SK-N-DZ (cell line): ENCODE data around the gene ELOVL5.
"Not testable (repeated sequence)": the region's sequence is repeated elsewhere in the genome, so short reads cannot be mapped to it uniquely, and the experiment has no call there.

Experiments used
- DNase-seq: peaks from one replicate; pipeline ENCODE4 v3.0.0-alpha.2; 2015; ENCODE audit warnings: low spot score

The ELOVL5 gene

GRCh38 chr6:53359843-53360092 lies 11.0 kb upstream of the ELOVL5 start:
- no peak for DNase-seq

GRCh38 chr6:53359095-53359842 lies 10.5 kb upstream of the ELOVL5 start:
- peak; percentile 98 for DNase-seq

DNA sequence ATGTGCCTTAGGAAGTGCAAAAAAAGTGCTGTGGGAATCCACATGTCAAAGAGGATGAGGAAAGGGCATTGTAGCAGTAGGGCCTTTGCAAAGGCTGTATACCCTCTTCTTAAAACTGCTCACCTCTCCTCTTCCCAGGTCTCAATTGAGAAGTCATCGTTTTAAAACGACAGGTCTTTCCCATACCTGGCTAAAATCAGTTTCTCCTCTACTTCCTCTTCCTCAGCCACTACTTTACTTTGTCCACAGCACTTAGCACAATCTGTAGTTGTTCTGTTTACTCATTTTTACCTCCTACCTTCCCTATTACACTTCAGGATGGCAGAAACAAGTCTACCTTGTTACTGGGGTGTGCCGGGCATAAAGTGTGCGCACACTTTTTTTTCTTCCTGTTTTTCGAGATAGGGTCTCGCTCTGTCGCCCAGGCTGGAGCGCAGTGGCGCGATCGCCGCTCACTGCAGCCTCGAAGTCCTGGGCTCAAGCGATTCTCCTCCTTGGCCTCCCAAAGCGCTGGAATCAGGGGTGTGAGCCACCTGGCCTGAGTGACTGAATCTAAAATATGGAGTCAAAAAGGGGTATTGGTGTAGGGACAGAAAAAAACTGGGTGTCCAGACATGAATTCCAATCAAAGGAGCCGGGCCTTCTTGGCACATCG lies 9.8 kb upstream of the ELOVL5 start:
- DNase-seq, result no peak

- no peak for DNase-seq
These were observed 9.0 kb upstream of the ELOVL5 start for GRCh38 chr6:53357576-53358360.

DNA sequence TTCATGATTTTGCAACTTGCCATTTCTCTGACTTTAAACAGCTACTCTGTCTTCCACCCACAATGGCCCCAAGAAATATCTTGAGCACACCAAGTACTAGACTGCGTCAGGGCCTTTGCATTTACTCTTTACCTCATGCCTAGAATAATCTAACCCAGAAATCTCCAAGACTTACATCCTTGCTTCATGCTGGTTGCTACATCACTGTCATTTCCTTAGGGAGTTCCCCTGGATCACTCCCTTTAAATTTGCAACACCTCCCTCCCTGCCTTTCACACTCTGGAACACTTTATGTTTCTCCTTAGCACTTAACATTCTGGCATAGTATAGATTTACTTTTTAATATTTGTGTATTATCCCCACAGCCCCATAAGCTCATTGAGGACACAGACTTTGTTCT lies 4.9 kb upstream of the ELOVL5 start:
- no peak for DNase-seq

DNA sequence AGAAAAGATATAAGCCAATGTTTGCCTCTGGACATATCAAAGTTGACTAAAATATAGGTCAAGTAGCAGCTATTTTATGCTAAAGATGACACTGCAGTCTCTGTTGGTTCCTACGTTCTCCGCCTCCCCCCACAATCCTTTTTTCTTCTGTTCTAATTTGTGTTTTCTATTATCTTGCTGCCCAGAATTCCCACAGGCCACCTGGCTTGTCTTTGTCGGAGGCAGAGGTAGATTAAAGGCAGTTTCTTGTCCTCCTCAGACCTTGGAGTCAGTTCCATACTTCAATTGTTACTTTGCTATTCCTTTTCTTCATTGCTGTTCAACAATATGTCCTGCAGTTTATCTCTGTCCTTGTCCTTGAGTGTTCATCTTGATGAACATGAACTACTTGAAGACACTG lies 3.6 kb upstream of the ELOVL5 start:
- no peak for DNase-seq

DNA sequence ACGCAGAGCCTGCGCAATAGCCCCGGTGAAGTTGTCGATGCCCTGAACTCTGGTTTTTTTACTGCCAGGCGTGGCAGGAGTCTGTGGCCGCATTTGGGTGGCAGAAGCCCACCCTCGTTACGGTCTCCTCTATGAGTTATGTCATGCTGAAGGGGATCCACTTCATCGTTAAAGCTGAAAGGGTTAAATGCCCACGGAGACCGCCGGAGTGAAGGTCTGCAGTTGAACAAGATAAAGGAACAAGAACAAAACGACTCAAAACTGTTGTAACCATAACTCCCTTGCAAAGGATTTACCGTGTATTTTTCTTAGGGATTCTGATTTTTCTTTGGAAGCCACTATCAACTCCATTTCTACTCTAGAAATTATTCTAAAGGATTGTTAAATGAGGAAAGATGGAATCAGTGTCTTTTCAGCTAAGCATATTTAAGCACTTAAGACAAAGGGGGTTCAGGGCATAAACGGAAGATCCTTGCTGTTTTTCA lies 501 bp upstream of the ELOVL5 start:
- DNase-seq, result no peak

- DNase-seq, result peak; percentile 72
These were observed 804 bp downstream of the ELOVL5 start for GRCh38 chr6:53347921-53348370.

GRCh38 chr6:53347250-53347920 lies 1.4 kb downstream of the ELOVL5 start:
- no peak for DNase-seq

- not testable (repeated sequence) for DNase-seq
These were observed 2.7 kb downstream of the ELOVL5 start for GRCh38 chr6:53346049-53346448.

- DNase-seq, result no peak
These were observed 3.8 kb downstream of the ELOVL5 start for GRCh38 chr6:53344969-53345368.

DNA sequence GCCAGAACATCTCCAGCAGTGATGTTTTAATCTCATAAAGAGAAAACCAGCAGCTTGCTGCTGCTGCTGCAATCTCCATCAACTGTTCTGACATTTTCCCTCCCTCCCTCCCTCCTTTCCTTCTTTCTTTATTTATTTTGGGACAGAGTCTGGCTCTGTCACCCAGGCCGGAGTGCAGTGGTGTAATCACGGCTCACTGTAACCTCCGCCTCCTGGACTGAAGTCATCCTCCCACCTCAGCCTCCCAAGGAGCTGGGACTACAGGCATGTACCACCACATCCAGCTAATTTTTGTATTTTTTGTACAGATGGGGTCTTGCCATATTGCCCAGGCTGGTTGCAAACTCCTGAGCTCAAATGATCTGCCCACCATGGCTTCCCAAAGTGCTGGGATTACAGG lies 5.7 kb downstream of the ELOVL5 start:
- peak; percentile 68 for DNase-seq

GRCh38 chr6:53342217-53342616 lies 6.5 kb downstream of the ELOVL5 start:
- no peak for DNase-seq

DNA sequence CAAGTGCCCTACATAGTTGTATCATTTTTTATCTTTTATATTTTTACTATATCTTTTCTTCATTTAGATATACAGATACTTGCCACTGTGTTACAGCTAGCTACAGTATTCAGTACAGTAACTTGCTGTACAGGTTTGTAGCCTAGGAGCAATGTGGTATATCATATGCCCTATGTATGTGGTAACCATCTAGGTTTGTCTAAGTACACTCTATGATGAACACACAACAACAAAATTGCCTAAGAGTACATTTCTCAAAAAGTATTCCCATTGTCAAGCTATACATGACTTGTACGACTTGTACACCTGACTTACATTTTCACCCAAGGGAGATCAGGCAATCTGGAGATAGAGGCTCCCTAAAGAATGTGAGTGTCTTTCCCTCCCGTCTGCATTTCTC lies 8.2 kb downstream of the ELOVL5 start:
- DNase-seq, result no peak

- no peak for DNase-seq
These were observed 9.3 kb downstream of the ELOVL5 start for GRCh38 chr6:53339424-53339823.

DNA sequence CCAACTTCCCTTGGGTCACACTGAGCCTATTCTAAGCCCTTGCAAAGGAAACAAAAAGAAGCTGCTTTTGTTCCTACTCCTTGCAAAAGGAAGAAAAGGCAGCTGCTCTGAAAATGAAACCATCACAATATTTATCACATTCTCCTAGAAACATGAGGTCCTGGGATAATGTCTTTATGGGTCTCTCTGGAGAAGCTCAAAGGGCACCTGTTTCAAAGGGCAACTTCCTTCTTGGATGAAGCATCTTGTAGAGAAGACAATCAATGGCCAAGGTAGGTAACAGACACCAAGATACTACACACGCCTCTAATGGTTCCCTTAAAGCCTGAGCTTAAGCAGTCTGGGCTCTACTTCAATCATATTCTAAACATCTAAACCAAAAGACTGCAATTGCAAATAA lies 10.4 kb downstream of the ELOVL5 start:
- no peak for DNase-seq

- DNase-seq, result no peak
These were observed 12.7 kb downstream of the ELOVL5 start for GRCh38 chr6:53336070-53336469.

DNA sequence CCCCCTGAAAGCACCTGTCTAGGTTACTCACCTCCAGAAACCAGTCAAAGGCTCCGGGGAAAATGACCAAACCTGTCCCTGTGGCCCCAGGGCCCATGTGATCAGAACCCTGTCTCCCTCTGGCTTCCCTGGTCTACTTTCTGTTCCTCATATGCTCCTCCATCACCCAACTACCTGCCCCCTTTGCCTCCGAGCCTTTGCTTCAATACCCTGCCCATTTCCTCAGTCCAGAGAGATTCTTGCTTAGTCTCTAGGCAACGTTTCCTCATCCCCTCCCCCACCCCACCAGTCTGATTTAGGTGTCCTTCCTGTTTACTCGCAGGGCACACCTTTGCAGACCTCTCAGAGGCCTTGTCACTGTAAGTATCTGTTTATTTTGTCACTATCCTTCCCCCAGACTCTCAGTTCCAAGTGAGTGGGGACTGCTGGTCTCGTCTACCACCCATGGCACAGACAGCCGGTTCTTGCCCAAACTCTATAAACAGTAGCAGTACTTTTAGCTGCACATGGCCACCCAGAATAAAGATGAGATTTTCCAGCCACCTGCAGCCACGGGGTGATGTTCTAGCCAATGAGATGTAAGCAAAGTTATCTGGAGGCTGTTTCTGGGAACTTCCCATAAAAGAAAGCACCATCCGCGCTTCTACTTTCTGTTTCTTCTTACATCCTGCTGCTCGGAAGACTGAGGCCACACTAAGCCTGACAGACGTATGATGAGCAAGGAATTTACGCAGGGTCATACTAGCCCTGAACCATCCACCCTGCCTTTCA lies 13.3 kb downstream of the ELOVL5 start:
- DNase-seq, result no peak

- DNase-seq, result no peak
These were observed 15.0 kb downstream of the ELOVL5 start for GRCh38 chr6:53333439-53334408.

GRCh38 chr6:53331678-53332077 lies 17.1 kb downstream of the ELOVL5 start:
- no peak for DNase-seq
